Activated CD4-positive, alpha-beta T cell treated with anti-CD3 and anti-CD28 coated beads, Interleukin-2, amount 50 U/mL, for 16 hours (primary cell): ENCODE measurements around the gene KIAA1328.

Source experiments
- DNase-seq: peaks from one replicate; pipeline ENCODE4 v3.0.0-alpha.2; 2020

Gene KIAA1328

GRCh38 chr18:36963464-36963863 lies 134.5 kb downstream of the KIAA1328 start:
- DNase-seq, result no peak

DNA sequence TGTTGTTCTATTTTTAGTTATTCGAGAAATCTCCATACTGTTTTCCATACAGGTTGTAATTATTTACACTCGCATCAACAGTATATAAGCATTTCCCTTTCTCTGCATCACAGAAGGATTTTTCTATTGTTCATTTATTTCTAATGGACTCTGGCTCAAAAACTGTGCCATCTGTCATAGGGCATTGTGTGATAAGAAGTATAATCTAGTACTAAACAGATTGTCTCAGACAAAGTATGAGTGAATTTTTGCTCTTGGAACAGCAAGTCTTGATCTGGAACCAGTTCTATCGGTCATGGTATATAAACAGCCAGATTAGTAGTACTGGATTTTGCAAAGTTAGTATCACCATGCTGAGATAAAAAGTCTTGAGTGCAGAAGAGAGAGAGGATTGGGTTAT lies 145.8 kb downstream of the KIAA1328 start:
- DNase-seq, result no peak

GRCh38 chr18:36977121-36977520 lies 148.2 kb downstream of the KIAA1328 start:
- no peak for DNase-seq

- DNase-seq, result peak; percentile 47
Measured at GRCh38 chr18:36993068-36993467, 164.1 kb downstream of the KIAA1328 start.

- peak; percentile 78 for DNase-seq
Measured at GRCh38 chr18:37006742-37007141, 177.8 kb downstream of the KIAA1328 start.

- DNase-seq, result no peak
Measured at GRCh38 chr18:37012452-37012851, 183.5 kb downstream of the KIAA1328 start.

DNA sequence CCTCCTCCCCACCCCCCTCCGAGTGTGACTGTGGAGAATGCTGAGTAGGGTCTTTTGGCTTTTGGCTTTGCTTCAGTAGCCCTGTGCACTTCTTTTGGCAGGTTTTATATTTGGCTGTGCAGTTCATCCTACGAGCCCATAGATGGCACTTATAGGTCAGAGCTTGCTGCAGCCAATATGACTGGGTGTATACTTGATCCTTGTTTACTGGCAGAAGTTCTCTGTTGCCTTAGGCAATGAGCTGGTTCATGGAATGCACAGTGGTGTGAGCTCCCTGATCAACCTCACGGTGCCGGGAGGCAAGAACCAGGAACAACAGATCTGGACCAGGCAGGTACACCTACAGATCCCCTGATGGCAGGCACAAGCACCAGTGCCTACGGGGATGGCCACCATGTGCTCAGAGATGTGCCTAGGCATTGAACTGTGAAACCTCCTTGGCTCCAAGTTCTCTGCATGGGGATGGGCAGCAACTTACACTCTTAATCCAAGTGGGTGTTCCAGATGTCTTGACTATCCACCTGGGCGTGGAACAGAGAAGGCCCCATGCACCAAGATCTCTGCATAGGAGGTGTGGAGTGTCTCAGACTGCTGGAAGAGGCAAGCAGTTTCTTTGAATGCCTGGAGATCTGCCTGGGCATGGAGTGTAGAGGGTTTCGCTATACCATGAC lies 190.4 kb downstream of the KIAA1328 start:
- no peak for DNase-seq

DNA sequence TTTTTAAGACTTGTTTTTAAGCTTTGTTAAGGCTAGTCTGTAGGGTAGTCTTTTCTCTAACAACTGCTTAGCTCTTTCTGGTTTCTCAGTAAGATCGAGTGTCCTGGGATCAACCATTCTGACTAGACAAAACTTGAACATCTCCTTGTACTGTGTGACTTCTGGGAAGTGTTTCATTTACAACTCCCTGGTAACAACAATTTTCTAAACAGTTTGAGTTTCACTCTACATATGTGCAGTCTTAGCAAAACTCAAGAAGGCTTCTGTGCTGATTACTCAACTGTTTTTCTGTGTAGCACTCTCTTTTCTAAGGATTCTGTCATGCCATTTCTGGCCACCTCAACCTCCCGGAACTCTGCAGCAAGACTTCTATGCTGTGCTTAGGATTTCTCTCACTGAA lies 204.5 kb downstream of the KIAA1328 start:
- DNase-seq, result no peak

DNA sequence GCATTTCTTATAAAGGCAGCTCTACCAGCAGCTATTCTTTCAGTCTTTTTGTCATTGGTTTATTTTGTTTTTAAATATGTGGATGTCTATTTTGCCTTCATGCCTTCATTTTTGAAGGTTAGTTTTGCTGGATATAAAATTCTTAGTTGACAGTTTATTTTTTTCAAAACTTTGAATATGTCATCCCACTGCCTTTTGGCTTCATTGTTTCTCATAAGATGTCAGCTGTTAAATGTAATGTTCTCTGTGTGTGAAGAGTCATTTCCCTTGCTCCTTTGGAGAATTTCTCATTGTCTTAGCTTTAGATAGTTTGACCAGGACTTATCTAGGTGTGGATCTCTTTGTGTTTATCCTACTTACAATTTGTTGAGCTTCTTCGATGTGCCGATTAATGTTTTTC lies 213.5 kb downstream of the KIAA1328 start:
- DNase-seq, result no peak

GRCh38 chr18:37055137-37055802 lies 226.3 kb downstream of the KIAA1328 start:
- no peak for DNase-seq

- no peak for DNase-seq
Measured at GRCh38 chr18:37064187-37064586, 235.3 kb downstream of the KIAA1328 start.

- no peak for DNase-seq
Measured at GRCh38 chr18:37065254-37065653, 236.3 kb downstream of the KIAA1328 start.

- DNase-seq, result no peak
Measured at GRCh38 chr18:37084912-37085311, 256.0 kb downstream of the KIAA1328 start.

- DNase-seq, result no peak
Measured at GRCh38 chr18:37085362-37085761, 256.4 kb downstream of the KIAA1328 start.

- DNase-seq, result no peak
Measured at GRCh38 chr18:37107748-37108522, 279.0 kb downstream of the KIAA1328 start.

- no peak for DNase-seq
Measured at GRCh38 chr18:37122877-37123276, 293.9 kb downstream of the KIAA1328 start.

- no peak for DNase-seq
Measured at GRCh38 chr18:37124516-37124915, 295.6 kb downstream of the KIAA1328 start.

GRCh38 chr18:37135177-37135576 lies 306.2 kb downstream of the KIAA1328 start:
- DNase-seq, result no peak

- DNase-seq, result no peak
Measured at GRCh38 chr18:37138456-37138855, 309.5 kb downstream of the KIAA1328 start.

DNA sequence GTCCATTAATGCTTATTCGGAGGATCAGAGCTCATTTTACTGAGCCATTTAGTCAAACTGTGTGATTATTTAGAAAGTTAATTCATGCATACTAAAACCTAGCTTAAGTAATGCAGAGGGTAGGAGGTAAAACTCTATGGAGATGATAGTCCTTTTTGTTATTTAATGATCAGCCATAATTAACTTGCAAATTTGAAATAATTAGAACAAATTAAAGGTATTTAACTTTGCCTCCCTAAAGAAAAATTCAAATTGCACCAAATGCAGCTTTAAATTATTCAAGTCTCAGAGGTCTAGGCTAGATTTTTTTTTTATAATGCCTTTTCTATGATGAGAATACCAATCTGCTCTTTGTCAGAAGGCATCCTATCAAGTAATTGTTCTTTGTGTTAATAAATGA lies 310.9 kb downstream of the KIAA1328 start:
- DNase-seq, result no peak

- DNase-seq, result no peak
Measured at GRCh38 chr18:37144921-37145320, 316.0 kb downstream of the KIAA1328 start.

GRCh38 chr18:37156330-37156942 lies 327.5 kb downstream of the KIAA1328 start:
- no peak for DNase-seq

GRCh38 chr18:37160038-37160820 lies 331.3 kb downstream of the KIAA1328 start:
- DNase-seq, result no peak
